Astrocyte (in vitro differentiated cells and primary cell): ENCODE results near the gene C3orf85. TPM values are rescaled to one million over a fixed set of nuclear protein-coding genes. Genes with fewer than 3 reads are reported as not detected.

Experiments used
- DNase-seq: peaks from one replicate; pipeline ENCODE4 v3.0.0-alpha.2; 2010; ENCODE audit warnings: low read depth
- FAIRE-seq: peaks from 2 replicates; lab custom pipeline; 2011; peaks lifted over from hg19 to GRCh38; lab: Jason Lieb, UNC
- H2AFZ ChIP-seq: 2 replicates; pipeline ENCODE4 v1.6.0; 2012; ENCODE audit warnings: low read depth, low read length, inconsistent platforms
- H3K27ac ChIP-seq: 2 replicates; pipeline ENCODE4 v1.5.1; 2011; ENCODE audit warnings: low read depth, low read length, inconsistent platforms
- H3K27me3 ChIP-seq: 2 replicates; pipeline ENCODE4 v1.6.0; 2011; ENCODE audit warnings: low read length, inconsistent platforms; ENCODE audit not compliant: insufficient read depth
- H3K36me3 ChIP-seq: 2 replicates; pipeline ENCODE4 v1.5.1; 2011; ENCODE audit warnings: low read length, inconsistent platforms; ENCODE audit not compliant: insufficient read depth
- H3K4me1 ChIP-seq: 2 replicates; pipeline ENCODE4 v1.5.1; 2011; ENCODE audit warnings: low read length, inconsistent platforms; ENCODE audit not compliant: insufficient read depth
- H3K4me2 ChIP-seq: 2 replicates; pipeline ENCODE4 v1.6.0; 2012; ENCODE audit warnings: low read length, inconsistent platforms
- H3K4me3 ChIP-seq: 2 replicates; pipeline ENCODE4 v1.5.1; 2011; ENCODE audit warnings: low read depth, mild to moderate bottlenecking, low read length, inconsistent platforms; ENCODE audit not compliant: insufficient read depth
- H3K79me2 ChIP-seq: 2 replicates; pipeline ENCODE4 v1.6.0; 2012; ENCODE audit warnings: mild to moderate bottlenecking, low read length, inconsistent platforms; ENCODE audit not compliant: insufficient read depth
- H3K9ac ChIP-seq: 2 replicates; pipeline ENCODE4 v1.6.0; 2012; ENCODE audit warnings: mild to moderate bottlenecking, low read length, inconsistent platforms
- H3K9me3 ChIP-seq: 2 replicates; pipeline ENCODE4 v1.5.1; 2012; ENCODE audit warnings: low read depth, mild to moderate bottlenecking, low read length, inconsistent platforms; ENCODE audit not compliant: insufficient read depth
- H4K20me1 ChIP-seq: 2 replicates; pipeline ENCODE4 v1.6.0; 2012; ENCODE audit warnings: low read length, inconsistent platforms; ENCODE audit not compliant: insufficient read depth
- H3K27ac Mint-ChIP-seq: one replicate; pipeline ENCODE4 v1.8.0; 2021; ENCODE audit warnings: mild to moderate bottlenecking, mixed read lengths; ENCODE audit not compliant: unreplicated experiment
- H3K27me3 Mint-ChIP-seq: one replicate; pipeline ENCODE4 v1.8.0; 2021; ENCODE audit warnings: low read depth, mixed read lengths; ENCODE audit not compliant: unreplicated experiment
- H3K36me3 Mint-ChIP-seq: one replicate; pipeline ENCODE4 v1.8.0; 2021; ENCODE audit warnings: low read depth, mixed read lengths; ENCODE audit not compliant: unreplicated experiment
- H3K4me1 Mint-ChIP-seq: one replicate; pipeline ENCODE4 v1.8.0; 2021; ENCODE audit warnings: low read depth, mixed read lengths; ENCODE audit not compliant: unreplicated experiment
- H3K4me3 Mint-ChIP-seq: one replicate; pipeline ENCODE4 v1.8.0; 2021; ENCODE audit warnings: mild to moderate bottlenecking, moderate library complexity, mixed read lengths; ENCODE audit not compliant: unreplicated experiment
- H3K9me3 Mint-ChIP-seq: one replicate; pipeline ENCODE4 v1.8.0; 2021; ENCODE audit warnings: mild to moderate bottlenecking, mixed read lengths; ENCODE audit not compliant: unreplicated experiment
- CTCF ChIP-seq: IDR thresholded peaks from 2 replicates; pipeline ENCODE4 v1.5.1; 2011; ENCODE audit warnings: low read depth, mild to moderate bottlenecking, inconsistent platforms, low read length, moderate library complexity; ENCODE audit not compliant: insufficient read depth
- EZH2 ChIP-seq: IDR thresholded peaks from 2 replicates; pipeline ENCODE4 v1.6.1; 2012; ENCODE audit warnings: mild to moderate bottlenecking, low read length, inconsistent platforms; ENCODE audit not compliant: insufficient read depth
- total RNA-seq: library from RNA; stranded (reverse); gene quantifications from 2 replicates; pipeline ENCODE4 v1.2.1, GENCODE V29; 2021

Gene C3orf85
- total RNA-seq, 1 donor from 2014 or later = not detected

DNA sequence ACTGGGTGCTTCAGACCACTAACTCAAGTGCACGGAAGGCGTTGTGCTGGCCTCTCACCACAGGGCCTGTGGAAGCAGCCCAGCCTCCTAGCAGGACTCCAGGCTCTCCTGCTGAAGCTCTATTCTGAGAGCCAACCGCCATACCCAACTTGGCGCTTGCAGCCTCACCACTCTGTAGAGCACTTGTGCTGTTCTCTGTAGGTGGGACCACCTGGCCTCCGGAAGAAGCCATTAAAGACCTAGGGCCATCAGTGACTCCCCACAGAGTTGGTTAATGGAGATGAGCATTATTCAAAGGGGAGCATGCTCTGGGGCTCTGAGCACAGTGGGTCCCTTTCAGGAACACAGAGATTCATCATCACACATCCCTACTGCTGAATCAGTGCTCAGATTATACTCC lies 50.9 kb downstream of the C3orf85 start:
- Histone ChIP-seq H3K27me3 (no peaks in the 10 kb centered on the region), H3K4me3 (no peak overlapping the region), H2AFZ (no peak overlapping the region), H3K79me2 (no peaks in the 10 kb centered on the region), H4K20me1 (no peaks in the 10 kb centered on the region), H3K27ac (no peak overlapping the region), H3K4me2 (no peak overlapping the region), H3K9me3 (no peaks in the 10 kb centered on the region), H3K9ac (no peak overlapping the region), H3K36me3 (no peaks in the 10 kb centered on the region), H3K4me1 (no peaks in the 10 kb centered on the region)
- no peaks in the 10 kb centered on the region for H3K36me3 Mint-ChIP-seq
- H3K4me1 Mint-ChIP-seq = no peaks in the 10 kb centered on the region
- no peak overlapping the region for H3K4me3 Mint-ChIP-seq
- no peak overlapping the region for H3K27ac Mint-ChIP-seq
- peaks cover 5% of the 10 kb centered on the region for H3K9me3 Mint-ChIP-seq
- DNase-seq (no peak), FAIRE-seq (no peak)
- TF ChIP-seq EZH2 (no peak), CTCF (no peak)
- H3K27me3 Mint-ChIP-seq = no peaks in the 10 kb centered on the region

- H3K9me3 ChIP-seq = no peaks in the 10 kb centered on the region
- H3K4me2 ChIP-seq = no peak overlapping the region
- H3K4me1 ChIP-seq = no peaks in the 10 kb centered on the region
- H3K79me2 ChIP-seq = no peaks in the 10 kb centered on the region
- H3K4me3 ChIP-seq = no peak overlapping the region
- H2AFZ ChIP-seq = peak overlapping the region; percentile 41
- no peaks in the 10 kb centered on the region for H3K36me3 ChIP-seq
- no peak for TF ChIP-seq EZH2
- TF ChIP-seq CTCF = no peak
- H3K27ac Mint-ChIP-seq = no peak overlapping the region
- H3K27ac ChIP-seq = no peak overlapping the region
- H3K27me3 ChIP-seq = no peaks in the 10 kb centered on the region
- no peaks in the 10 kb centered on the region for H4K20me1 ChIP-seq
- no peaks in the 10 kb centered on the region for H3K36me3 Mint-ChIP-seq
- H3K9ac ChIP-seq = no peak overlapping the region
- no peak overlapping the region for H3K4me3 Mint-ChIP-seq
- H3K4me1 Mint-ChIP-seq = no peaks in the 10 kb centered on the region
- H3K9me3 Mint-ChIP-seq = peaks cover 4% of the 10 kb centered on the region
- DNase-seq (no peak), FAIRE-seq (no peak)
- no peaks in the 10 kb centered on the region for H3K27me3 Mint-ChIP-seq
Observed at GRCh38 chr3:109188741-109189140, 52.2 kb downstream of the C3orf85 start.

DNA sequence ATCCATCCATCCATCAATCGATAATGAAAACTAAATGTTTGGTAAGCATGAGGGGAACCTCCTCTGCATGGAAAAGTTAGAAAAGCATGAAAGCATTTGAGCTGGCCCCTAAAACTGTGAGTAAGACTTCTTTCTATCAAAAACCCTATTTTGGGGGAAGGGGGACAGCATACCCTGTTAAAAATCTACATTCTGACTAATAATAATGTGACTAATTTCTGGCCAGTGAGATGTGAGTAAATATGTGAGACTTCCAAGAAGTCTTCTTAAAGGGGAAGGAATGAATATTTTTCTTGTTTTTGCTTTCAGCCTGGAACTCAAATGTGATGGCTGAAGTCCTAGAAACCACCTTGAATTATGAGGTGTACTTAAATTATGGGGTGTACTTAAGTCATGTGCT lies 54.9 kb downstream of the C3orf85 start:
- H3K27ac Mint-ChIP-seq = no peak overlapping the region

More for the DNA sequence above, 54.9 kb downstream of the C3orf85 start:
- TF ChIP-seq EZH2 (no peak), CTCF (no peak)
- Histone ChIP-seq H3K4me1 (peaks cover 12% of the 10 kb centered on the region), H3K36me3 (no peaks in the 10 kb centered on the region), H3K9ac (no peak overlapping the region), H2AFZ (no peak overlapping the region), H3K9me3 (no peaks in the 10 kb centered on the region), H3K27me3 (no peaks in the 10 kb centered on the region), H3K79me2 (no peaks in the 10 kb centered on the region), H3K4me3 (no peak overlapping the region), H3K27ac (no peak overlapping the region), H4K20me1 (no peaks in the 10 kb centered on the region), H3K4me2 (peak overlapping the region; percentile 38)
- DNase-seq = peak; percentile 23
- Mint-ChIP-seq H3K4me3 (no peak overlapping the region), H3K4me1 (peaks cover 11% of the 10 kb centered on the region), H3K9me3 (no peaks in the 10 kb centered on the region), H3K36me3 (no peaks in the 10 kb centered on the region), H3K27me3 (no peaks in the 10 kb centered on the region)
- FAIRE-seq = no peak
